Kidney (tissue), 14 donors: ENCODE results near the gene LHFPL6. TPM values are rescaled to one million over a fixed set of nuclear protein-coding genes. Genes with fewer than 3 reads are reported as not detected.

Experiments
- DNase-seq, 5 donors: peaks; one replicate each; pipeline ENCODE4 v3.0.0-alpha.2; 2013 to 2020
- FAIRE-seq: peaks from 2 replicates; lab custom pipeline; 2012; peaks lifted over from hg19 to GRCh38; lab: Jason Lieb, UNC
- H3K27ac ChIP-seq, 2 donors: one replicate each; pipeline ENCODE4 v1.7.0; 2013; ENCODE audit warnings: low read depth in 2 of 2, low read length in 2 of 2, inconsistent platforms in 1 of 2
- H3K27me3 ChIP-seq: one replicate; pipeline ENCODE4 v1.7.1; 2013; ENCODE audit warnings: low read length, inconsistent platforms; ENCODE audit not compliant: control insufficient read depth, insufficient read depth
- H3K36me3 ChIP-seq, 3 donors: one replicate each; pipeline versions ENCODE4 v1.7.0 to v1.7.1; 2013; ENCODE audit warnings: low read length in 3 of 3, control low read depth in 1 of 3, inconsistent platforms in 1 of 3; ENCODE audit not compliant: insufficient read depth in 3 of 3, control insufficient read depth in 2 of 3
- H3K4me1 ChIP-seq, 3 donors: one replicate each; pipeline versions ENCODE4 v1.7.0 to v1.7.1; 2013; ENCODE audit warnings: low read length in 3 of 3, inconsistent platforms in 1 of 3, low read depth in 1 of 3; ENCODE audit not compliant: control insufficient read depth in 2 of 3, insufficient read depth in 2 of 3
- H3K4me3 ChIP-seq, 3 donors: one replicate each; pipeline versions ENCODE4 v1.7.0 to v1.8.1; 2013; ENCODE audit warnings: low read length in 3 of 3, control low read depth in 1 of 3, inconsistent platforms in 1 of 3
- H3K9ac ChIP-seq, 3 donors: one replicate each; pipeline versions ENCODE4 v1.7.0 to v1.7.1; 2013; ENCODE audit warnings: low read length in 3 of 3, control low read depth in 1 of 3, inconsistent platforms in 1 of 3
- H3K9me3 ChIP-seq, 3 donors: one replicate each; pipeline versions ENCODE4 v1.7.0 to v1.7.1; 2013; ENCODE audit warnings: low read length in 3 of 3, control low read depth in 1 of 3, inconsistent platforms in 1 of 3; ENCODE audit not compliant: control insufficient read depth in 2 of 3, insufficient read depth in 1 of 3
- intact Hi-C: fragments of 100-400 bp; cut with DNase I; formaldehyde crosslinking; loops from one replicate; pipeline ENCODE4 v1.11.1; 2022
- polyA plus RNA-seq: library from polyadenylated mRNA; stranded (reverse); fragments of 350-450 nt; fragmentation: Illumina TruSeq; extraction: RNeasy Lipid Tissue Mini Kit (QIAGEN cat#74804); gene quantifications from one replicate; pipeline ENCODE4 v1.2.3, GENCODE V29; 2014; ENCODE audit warnings: low read depth, low replicate concordance; ENCODE audit not compliant: insufficient read depth
- total RNA-seq: library from RNA; stranded (reverse); fragmentation: NEBNext Ultra II Directional; extraction: Animal tissue kit (Norgen Biotek cat#: 25700); gene quantifications from one replicate; pipeline ENCODE4 v1.2.1, GENCODE V29; 2021
- TF ChIP-seq, protein P1 (sequence below): IDR thresholded peaks from 3 replicates; pipeline ENCODE4 v1.5.1; 2012; ENCODE audit warnings: mild to moderate bottlenecking, moderate library complexity, borderline replicate concordance; ENCODE audit not compliant: insufficient read depth; ENCODE audit errors: extremely low read depth
- donor health status: control.
- donor health status: control.
- donor health status: control.
- donor health status: control.
- donor health status: control.
- donor health status: DM: yes; HTN: yes; CAD: no.
- donor health status: Normal renal cell carcinoma (clear cell type).

The LHFPL6 gene
- total and polyA plus RNA-seq, 2 donors from 2014 or later = 33.0 to 59.2 TPM

DNA sequence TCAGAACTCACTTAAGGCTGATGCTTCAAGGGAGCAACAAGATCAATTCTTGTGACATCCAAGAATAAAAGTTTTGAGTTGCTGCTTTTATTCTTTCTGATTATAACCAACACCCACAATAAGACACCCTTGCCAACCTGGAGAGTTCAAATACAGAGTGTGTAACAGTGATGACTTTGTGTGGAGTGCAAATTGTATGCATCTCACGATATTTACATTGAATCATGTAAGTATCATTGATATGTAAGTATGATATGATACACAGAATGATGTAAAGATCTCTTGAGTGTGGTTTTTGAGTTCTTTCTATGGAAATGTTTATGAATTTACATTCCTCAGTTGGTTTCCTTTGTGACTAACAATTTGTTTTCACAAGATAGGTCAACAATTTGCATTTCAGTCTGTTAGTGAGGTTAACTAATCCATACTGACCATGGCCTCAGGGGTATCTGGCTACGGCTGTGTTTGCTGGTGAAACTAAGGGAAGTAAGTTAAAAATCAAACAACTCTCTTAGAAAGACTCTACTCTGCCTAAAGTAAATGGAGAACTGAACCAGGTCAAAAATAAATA, 12.4 kb downstream of the LHFPL6 start:
- DNase-seq = no peak
- Histone ChIP-seq H3K36me3 (no peaks in the 10 kb centered on the region), H3K9me3 (no peaks in the 10 kb centered on the region), H3K27me3 (no peaks in the 10 kb centered on the region), H3K9ac (no peak overlapping the region), H3K27ac (no peak overlapping the region), H3K4me3 (no peak overlapping the region), H3K4me1 (no peaks in the 10 kb centered on the region)
- intact Hi-C loops = no loop called here
- TF ChIP-seq, protein P1, sequence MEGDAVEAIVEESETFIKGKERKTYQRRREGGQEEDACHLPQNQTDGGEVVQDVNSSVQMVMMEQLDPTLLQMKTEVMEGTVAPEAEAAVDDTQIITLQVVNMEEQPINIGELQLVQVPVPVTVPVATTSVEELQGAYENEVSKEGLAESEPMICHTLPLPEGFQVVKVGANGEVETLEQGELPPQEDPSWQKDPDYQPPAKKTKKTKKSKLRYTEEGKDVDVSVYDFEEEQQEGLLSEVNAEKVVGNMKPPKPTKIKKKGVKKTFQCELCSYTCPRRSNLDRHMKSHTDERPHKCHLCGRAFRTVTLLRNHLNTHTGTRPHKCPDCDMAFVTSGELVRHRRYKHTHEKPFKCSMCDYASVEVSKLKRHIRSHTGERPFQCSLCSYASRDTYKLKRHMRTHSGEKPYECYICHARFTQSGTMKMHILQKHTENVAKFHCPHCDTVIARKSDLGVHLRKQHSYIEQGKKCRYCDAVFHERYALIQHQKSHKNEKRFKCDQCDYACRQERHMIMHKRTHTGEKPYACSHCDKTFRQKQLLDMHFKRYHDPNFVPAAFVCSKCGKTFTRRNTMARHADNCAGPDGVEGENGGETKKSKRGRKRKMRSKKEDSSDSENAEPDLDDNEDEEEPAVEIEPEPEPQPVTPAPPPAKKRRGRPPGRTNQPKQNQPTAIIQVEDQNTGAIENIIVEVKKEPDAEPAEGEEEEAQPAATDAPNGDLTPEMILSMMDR = no peak
- FAIRE-seq = no peak

DNA sequence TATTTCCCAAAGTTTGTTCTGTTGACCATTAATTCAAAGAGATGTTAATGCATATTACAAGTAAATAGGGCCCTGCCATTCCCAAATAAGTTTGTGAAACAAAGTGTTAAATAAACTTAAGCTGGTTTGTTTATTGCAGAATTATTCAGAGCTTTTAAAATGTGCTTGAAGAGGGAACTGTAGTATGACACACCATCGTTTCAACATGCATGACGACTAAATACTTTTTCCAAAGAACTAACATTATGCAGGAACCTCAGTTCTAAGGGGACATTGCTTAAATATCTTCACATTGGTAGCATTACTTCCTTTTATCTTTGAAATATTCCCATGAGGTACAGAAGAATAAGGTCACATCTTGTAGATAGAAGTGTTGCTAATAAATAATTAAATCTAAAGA, 14.6 kb downstream of the LHFPL6 start:
- intact Hi-C loops = no loop called here
- H3K27ac ChIP-seq = no peak overlapping the region
- H3K9ac ChIP-seq = no peak overlapping the region
- TF ChIP-seq, protein P1 = no peak
- H3K4me1 ChIP-seq = peaks cover 0 to 2% (median 0%) of the 10 kb centered on the region in 3 donors
- no peak for FAIRE-seq
- no peak for DNase-seq
- no peaks in the 10 kb centered on the region for H3K9me3 ChIP-seq
- no peaks in the 10 kb centered on the region for H3K27me3 ChIP-seq
- H3K36me3 ChIP-seq = no peaks in the 10 kb centered on the region
- H3K4me3 ChIP-seq = no peak overlapping the region

DNA sequence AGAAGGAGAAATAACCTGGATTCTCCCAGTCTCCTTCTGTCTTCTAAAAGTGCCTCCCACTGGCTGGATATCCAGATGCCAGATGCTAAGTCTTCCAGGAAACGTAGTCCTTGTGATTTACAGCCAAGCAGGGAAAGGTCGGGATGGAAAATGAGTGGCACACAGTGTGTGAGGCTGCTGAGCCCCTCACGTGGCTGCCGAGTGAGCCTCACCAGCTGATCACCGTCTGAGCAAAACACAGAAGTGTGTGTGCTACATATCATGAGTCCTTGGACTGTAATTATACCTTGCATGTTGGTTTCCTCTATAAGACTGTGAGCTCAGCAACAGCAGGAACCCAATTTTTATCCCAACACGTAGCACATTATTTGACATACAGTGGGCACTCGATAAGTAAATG, 15.1 kb downstream of the LHFPL6 start:
- DNase-seq (no peak), FAIRE-seq (no peak)
- TF ChIP-seq, protein P1 = no peak
- no peaks in the 10 kb centered on the region for H3K27me3 ChIP-seq
- no peaks in the 10 kb centered on the region for H3K36me3 ChIP-seq
- H3K9ac ChIP-seq = no peak overlapping the region
- H3K9me3 ChIP-seq = no peaks in the 10 kb centered on the region
- peaks cover 0 to 2% (median 0%) of the 10 kb centered on the region in 3 donors for H3K4me1 ChIP-seq
- no peak overlapping the region for H3K27ac ChIP-seq
- intact Hi-C loops = no loop called here
- no peak overlapping the region for H3K4me3 ChIP-seq

DNA sequence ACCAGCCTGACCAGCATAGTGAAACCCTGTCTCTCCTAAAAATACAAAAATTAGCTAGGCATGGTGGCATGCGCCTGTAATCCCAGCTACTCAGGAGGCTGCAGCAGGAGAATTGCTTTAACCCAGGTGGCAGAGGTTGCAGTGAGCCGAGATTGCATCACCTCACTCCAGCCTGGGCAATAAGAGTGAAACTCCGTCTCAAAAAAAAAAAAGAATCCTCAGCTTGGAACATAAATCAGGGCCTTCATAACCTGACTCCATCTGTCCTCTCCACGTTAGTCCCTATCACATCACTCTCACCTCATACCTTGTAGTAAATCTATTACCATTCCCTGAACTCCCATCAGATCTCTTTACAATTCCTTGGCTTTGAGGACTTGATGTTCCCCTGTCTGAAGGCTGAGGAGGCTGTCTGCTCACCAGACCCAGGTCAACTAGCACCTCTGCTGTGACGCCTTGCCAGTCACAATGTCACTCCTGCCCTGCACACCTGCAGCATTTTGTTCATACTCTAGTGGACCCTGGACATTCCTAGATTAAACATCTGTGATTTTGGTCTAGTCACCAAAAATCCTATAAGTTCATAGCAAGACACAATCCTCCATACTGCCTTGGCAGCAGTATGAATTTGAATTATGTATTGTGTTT, 15.9 kb downstream of the LHFPL6 start:
- DNase-seq (no peak), FAIRE-seq (no peak)
- Histone ChIP-seq H3K4me3 (no peak overlapping the region), H3K4me1 (peaks cover 0 to 2% (median 0%) of the 10 kb centered on the region in 3 donors), H3K36me3 (no peaks in the 10 kb centered on the region), H3K9me3 (no peaks in the 10 kb centered on the region), H3K27me3 (no peaks in the 10 kb centered on the region), H3K27ac (no peak overlapping the region), H3K9ac (no peak overlapping the region)
- intact Hi-C loops = no loop called here
- TF ChIP-seq, protein P1 = no peak
